Measurements from ENCODE around the gene SYK. TPM values are rescaled to one million over a fixed set of nuclear protein-coding genes. Genes with fewer than 3 reads are reported as not detected.
A peak's percentile ranks its signal among the peaks of the same experiment; 100 is the strongest.

Gene SYK
- polyA plus RNA-seq, 3 donors, result 51.1 to 186 (median 177) TPM

GRCh38 chr9:90834828-90835595 lies 33.4 kb downstream of the SYK start:
- peaks cover 100% of the 10 kb centered on the region for H4K20me1 ChIP-seq (ENCODE audit: insufficient read depth, low read length)
- peak in 1 of 3 donors; percentile 20 for DNase-seq
- H3K27ac ChIP-seq (ENCODE audit: low read depth in 1 of 2, low read length in 2 of 2), result peak overlapping the region; percentile 16 to 65
- Mint-ChIP-seq H3K27ac (peak overlapping the region; percentile 50 to 88 (median 63)), H3K27me3 (ENCODE audit: low read depth in 3 of 3) (no peaks in the 10 kb centered on the region), H3K9me3 (no peaks in the 10 kb centered on the region), H3K4me3 (no peak overlapping the region), H3K36me3 (peaks cover 58 to 74% of the 10 kb centered on the region in 2 donors), H3K4me1 (peaks cover 65% of the 10 kb centered on the region)
- intact Hi-C loops (cut with micrococcal nuclease), result loop anchor here in 1 of 2 donors (5.0 kb wide), 1 partner anchor 33 kb away; the partner anchor contains the start of gene SYK
- no peak overlapping the region for H3K4me2 ChIP-seq (replicated peaks; ENCODE audit: extremely low read depth, low read length, poor library complexity, severe bottlenecking)
- H3K9me3 ChIP-seq (replicated peaks in 1 of 2; ENCODE audit: control insufficient read depth in 1 of 2, insufficient read depth in 1 of 2, low read length in 2 of 2), result no peaks in the 10 kb centered on the region
- no peak overlapping the region for H3K4me3 ChIP-seq (replicated peaks in 1 of 3; ENCODE audit: low read depth in 2 of 3, low read length in 3 of 3)
- 85% methylated on average over 5 of the region's 8 CpGs for WGBS (ENCODE audit: insufficient coverage)
- H3K9ac ChIP-seq (ENCODE audit: insufficient read depth, low read length, poor library complexity, severe bottlenecking), result no peak overlapping the region
- H3K79me2 ChIP-seq (ENCODE audit: insufficient read depth, low read length), result peaks cover 100% of the 10 kb centered on the region
- TF ChIP-seq, protein P1, sequence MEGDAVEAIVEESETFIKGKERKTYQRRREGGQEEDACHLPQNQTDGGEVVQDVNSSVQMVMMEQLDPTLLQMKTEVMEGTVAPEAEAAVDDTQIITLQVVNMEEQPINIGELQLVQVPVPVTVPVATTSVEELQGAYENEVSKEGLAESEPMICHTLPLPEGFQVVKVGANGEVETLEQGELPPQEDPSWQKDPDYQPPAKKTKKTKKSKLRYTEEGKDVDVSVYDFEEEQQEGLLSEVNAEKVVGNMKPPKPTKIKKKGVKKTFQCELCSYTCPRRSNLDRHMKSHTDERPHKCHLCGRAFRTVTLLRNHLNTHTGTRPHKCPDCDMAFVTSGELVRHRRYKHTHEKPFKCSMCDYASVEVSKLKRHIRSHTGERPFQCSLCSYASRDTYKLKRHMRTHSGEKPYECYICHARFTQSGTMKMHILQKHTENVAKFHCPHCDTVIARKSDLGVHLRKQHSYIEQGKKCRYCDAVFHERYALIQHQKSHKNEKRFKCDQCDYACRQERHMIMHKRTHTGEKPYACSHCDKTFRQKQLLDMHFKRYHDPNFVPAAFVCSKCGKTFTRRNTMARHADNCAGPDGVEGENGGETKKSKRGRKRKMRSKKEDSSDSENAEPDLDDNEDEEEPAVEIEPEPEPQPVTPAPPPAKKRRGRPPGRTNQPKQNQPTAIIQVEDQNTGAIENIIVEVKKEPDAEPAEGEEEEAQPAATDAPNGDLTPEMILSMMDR (IDR thresholded peaks at IDR 0.05), result peak; percentile 38
- peaks cover 34 to 94% of the 10 kb centered on the region in 2 donors for H3K36me3 ChIP-seq (replicated peaks in 1 of 2; ENCODE audit: control insufficient read depth in 1 of 2, insufficient read depth in 2 of 2, low read length in 2 of 2)
- H2AFZ ChIP-seq (ENCODE audit: insufficient read depth, low read depth, low read length, poor library complexity, severe bottlenecking), result no peak overlapping the region
- H3K4me1 ChIP-seq (ENCODE audit: control insufficient read depth in 1 of 2, insufficient read depth in 2 of 2, low read length in 2 of 2), result peaks cover 32 to 50% of the 10 kb centered on the region in 2 donors
- H3K27me3 ChIP-seq (ENCODE audit: control insufficient read depth in 2 of 2, insufficient read depth in 2 of 2, low read length in 2 of 2), result no peaks in the 10 kb centered on the region

GRCh38 chr9:90836411-90837080 lies 34.9 kb downstream of the SYK start:
- Histone ChIP-seq H3K79me2 (ENCODE audit: insufficient read depth, low read length) (peaks cover 100% of the 10 kb centered on the region), H3K9me3 (replicated peaks in 1 of 2; ENCODE audit: control insufficient read depth in 1 of 2, insufficient read depth in 1 of 2, low read length in 2 of 2) (no peaks in the 10 kb centered on the region), H3K27me3 (ENCODE audit: control insufficient read depth in 2 of 2, insufficient read depth in 2 of 2, low read length in 2 of 2) (no peaks in the 10 kb centered on the region), H4K20me1 (ENCODE audit: insufficient read depth, low read length) (peaks cover 100% of the 10 kb centered on the region), H3K9ac (ENCODE audit: insufficient read depth, low read length, poor library complexity, severe bottlenecking) (no peak overlapping the region), H2AFZ (ENCODE audit: insufficient read depth, low read depth, low read length, poor library complexity, severe bottlenecking) (no peak overlapping the region), H3K36me3 (replicated peaks in 1 of 2; ENCODE audit: control insufficient read depth in 1 of 2, insufficient read depth in 2 of 2, low read length in 2 of 2) (peaks cover 32 to 89% of the 10 kb centered on the region in 2 donors), H3K27ac (ENCODE audit: low read depth in 1 of 2, low read length in 2 of 2) (peak overlapping the region in 1 of 2 donors; percentile 60), H3K4me2 (replicated peaks; ENCODE audit: extremely low read depth, low read length, poor library complexity, severe bottlenecking) (no peak overlapping the region), H3K4me3 (replicated peaks in 1 of 3; ENCODE audit: low read depth in 2 of 3, low read length in 3 of 3) (no peak overlapping the region), H3K4me1 (ENCODE audit: control insufficient read depth in 1 of 2, insufficient read depth in 2 of 2, low read length in 2 of 2) (peaks cover 33 to 64% of the 10 kb centered on the region in 2 donors)
- WGBS (ENCODE audit: insufficient coverage), result 13% methylated on average over 1 of the region's 3 CpGs
- TF ChIP-seq, protein P1 (IDR thresholded peaks at IDR 0.05), result no peak
- Mint-ChIP-seq H3K4me3 (no peak overlapping the region), H3K36me3 (peaks cover 53 to 65% of the 10 kb centered on the region in 2 donors), H3K4me1 (peaks cover 60% of the 10 kb centered on the region), H3K9me3 (no peaks in the 10 kb centered on the region), H3K27me3 (ENCODE audit: low read depth in 3 of 3) (no peaks in the 10 kb centered on the region), H3K27ac (peak overlapping the region in 2 of 7 donors; percentile 8 to 51)
- no peak for DNase-seq
- intact Hi-C loops (cut with micrococcal nuclease), result loop anchor here in 1 of 2 donors (5.0 kb wide), 1 partner anchor 34 kb away; the partner anchor contains the start of gene SYK

Measured in CD14-positive monocyte (primary cell).